GM06990 (cell line): ENCODE data around the gene NDUFB2.

ENCODE experiments used
- DNase-seq: peaks from one replicate; pipeline ENCODE4 v3.0.0-alpha.2; 2011; ENCODE audit not compliant: insufficient read length; ENCODE audit errors: extremely low read depth
- H3K27me3 ChIP-seq: replicated peaks from 2 replicates; pipeline ENCODE4 v1.6.0; 2011; ENCODE audit warnings: low read length; ENCODE audit not compliant: control insufficient read depth, insufficient read depth
- H3K36me3 ChIP-seq: 2 replicates; pipeline ENCODE4 v1.5.1; 2011; ENCODE audit warnings: low read length; ENCODE audit not compliant: control insufficient read depth, insufficient read depth
- H3K4me3 ChIP-seq: replicated peaks from 2 replicates; pipeline ENCODE4 v1.5.1; 2011; ENCODE audit warnings: low read depth, mild to moderate bottlenecking, control low read depth, low read length
- TF ChIP-seq, protein P1 (sequence below): IDR thresholded peaks from 2 replicates; pipeline ENCODE4 v1.5.1; 2011; ENCODE audit warnings: low read length, control low read depth, mild to moderate bottlenecking, inconsistent platforms; ENCODE audit not compliant: insufficient read depth, poor library complexity, severe bottlenecking

The NDUFB2 gene

DNA sequence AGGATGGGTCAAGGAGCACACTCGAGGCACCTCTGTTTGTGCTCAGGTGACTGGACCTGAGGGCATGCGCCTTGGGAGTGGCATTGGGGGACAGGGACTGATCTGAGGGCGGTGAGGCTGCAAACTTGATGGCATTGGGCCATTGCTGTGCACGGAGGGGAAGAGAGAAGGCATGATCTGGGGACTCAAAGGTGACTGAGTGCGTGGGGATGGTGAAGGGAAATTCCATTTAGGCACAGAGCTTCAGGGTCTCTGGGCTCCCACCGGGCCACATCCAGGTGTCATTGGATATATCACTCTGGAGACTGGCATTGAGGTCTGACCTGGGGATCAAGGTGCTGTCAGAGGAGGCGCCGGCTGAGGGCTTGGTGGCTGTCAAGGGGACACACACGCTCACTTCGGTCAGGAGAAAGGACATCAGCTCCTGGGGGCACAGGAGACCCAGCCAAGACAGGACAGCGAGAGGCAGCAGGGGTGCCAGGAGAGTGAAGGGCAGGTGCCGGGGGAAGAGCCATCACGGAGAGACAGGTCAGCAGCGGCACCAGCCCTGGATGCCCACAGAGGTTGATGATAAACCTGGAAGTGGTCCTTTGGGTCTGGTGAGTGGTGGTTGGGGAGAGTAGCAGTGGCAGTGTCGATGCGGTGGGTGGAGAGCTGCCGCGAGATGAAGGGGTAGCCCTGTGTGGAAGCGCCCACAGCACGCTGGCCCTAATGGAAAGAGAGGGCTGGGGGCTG, 18.3 kb upstream of the NDUFB2 start:
- H3K36me3 ChIP-seq, result peaks cover 2% of the 10 kb centered on the region
- DNase-seq, result no peak
- TF ChIP-seq, protein P1, sequence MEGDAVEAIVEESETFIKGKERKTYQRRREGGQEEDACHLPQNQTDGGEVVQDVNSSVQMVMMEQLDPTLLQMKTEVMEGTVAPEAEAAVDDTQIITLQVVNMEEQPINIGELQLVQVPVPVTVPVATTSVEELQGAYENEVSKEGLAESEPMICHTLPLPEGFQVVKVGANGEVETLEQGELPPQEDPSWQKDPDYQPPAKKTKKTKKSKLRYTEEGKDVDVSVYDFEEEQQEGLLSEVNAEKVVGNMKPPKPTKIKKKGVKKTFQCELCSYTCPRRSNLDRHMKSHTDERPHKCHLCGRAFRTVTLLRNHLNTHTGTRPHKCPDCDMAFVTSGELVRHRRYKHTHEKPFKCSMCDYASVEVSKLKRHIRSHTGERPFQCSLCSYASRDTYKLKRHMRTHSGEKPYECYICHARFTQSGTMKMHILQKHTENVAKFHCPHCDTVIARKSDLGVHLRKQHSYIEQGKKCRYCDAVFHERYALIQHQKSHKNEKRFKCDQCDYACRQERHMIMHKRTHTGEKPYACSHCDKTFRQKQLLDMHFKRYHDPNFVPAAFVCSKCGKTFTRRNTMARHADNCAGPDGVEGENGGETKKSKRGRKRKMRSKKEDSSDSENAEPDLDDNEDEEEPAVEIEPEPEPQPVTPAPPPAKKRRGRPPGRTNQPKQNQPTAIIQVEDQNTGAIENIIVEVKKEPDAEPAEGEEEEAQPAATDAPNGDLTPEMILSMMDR, result no peak
- H3K27me3 ChIP-seq, result no peaks in the 10 kb centered on the region
- H3K4me3 ChIP-seq, result no peak overlapping the region

DNA sequence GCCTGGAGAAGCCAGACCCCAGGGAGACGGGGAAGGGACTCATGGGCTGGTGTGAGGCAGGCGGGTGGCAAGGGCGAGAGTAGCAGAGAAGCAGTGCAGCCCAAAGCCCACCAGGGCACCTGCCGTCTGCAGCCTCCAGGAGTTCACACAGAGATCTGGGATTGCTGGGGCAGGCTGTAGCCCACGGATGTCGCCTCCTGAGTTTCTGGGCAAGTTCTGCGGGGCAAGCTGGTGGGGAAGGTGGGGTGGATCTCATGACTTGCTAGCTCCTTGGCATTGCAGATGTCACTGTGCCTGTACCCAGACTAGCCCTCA, 17.7 kb upstream of the NDUFB2 start:
- Histone ChIP-seq H3K27me3 (no peaks in the 10 kb centered on the region), H3K36me3 (peaks cover 2% of the 10 kb centered on the region), H3K4me3 (no peak overlapping the region)
- TF ChIP-seq, protein P1, result no peak
- no peak for DNase-seq

DNA sequence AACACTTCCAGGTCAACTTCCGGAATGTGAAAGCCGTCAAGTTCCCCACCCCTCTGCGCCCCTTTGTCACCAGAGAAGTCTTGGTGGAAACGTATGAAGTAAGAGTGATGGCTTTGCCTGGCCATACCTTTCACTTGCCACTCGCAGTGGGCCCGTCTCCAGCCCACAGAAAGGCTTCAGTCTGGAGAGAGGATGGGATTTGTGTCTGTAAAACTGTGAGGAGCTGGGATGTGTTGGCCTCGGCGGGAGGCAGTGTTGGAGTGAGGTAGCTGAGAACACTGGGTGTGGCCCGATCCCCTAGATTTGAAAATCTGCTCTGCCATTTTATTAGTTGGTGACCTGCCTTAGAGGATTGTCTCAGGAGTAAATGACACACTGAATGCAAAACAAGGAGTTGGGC, 17.3 kb upstream of the NDUFB2 start:
- DNase-seq, result no peak
- Histone ChIP-seq H3K27me3 (no peaks in the 10 kb centered on the region), H3K4me3 (no peak overlapping the region), H3K36me3 (peaks cover 2% of the 10 kb centered on the region)
- TF ChIP-seq, protein P1, result no peak

DNA sequence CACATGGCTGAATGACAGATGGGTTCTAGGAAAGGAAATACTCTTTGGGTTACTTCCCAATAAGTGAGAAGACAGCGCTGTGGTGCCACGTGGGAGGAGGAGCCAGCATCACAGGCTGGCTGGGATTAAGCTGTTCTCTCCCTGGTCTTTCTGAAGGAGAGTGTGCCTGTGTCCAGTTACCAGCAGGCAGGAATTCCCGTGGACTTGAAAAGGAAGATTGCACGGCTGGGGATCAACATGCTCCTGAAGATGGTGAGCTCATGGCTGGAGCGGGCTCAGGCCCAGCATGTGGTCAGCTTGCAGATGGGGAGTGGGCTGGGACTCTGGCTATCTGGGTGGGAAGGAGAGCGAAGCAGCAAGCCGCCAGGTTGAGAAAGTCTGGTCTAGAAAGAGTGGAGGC, 15.6 kb upstream of the NDUFB2 start:
- H3K27me3 ChIP-seq, result no peaks in the 10 kb centered on the region
- TF ChIP-seq, protein P1, result no peak
- no peak overlapping the region for H3K4me3 ChIP-seq
- DNase-seq, result no peak
- H3K36me3 ChIP-seq, result peaks cover 6% of the 10 kb centered on the region

DNA sequence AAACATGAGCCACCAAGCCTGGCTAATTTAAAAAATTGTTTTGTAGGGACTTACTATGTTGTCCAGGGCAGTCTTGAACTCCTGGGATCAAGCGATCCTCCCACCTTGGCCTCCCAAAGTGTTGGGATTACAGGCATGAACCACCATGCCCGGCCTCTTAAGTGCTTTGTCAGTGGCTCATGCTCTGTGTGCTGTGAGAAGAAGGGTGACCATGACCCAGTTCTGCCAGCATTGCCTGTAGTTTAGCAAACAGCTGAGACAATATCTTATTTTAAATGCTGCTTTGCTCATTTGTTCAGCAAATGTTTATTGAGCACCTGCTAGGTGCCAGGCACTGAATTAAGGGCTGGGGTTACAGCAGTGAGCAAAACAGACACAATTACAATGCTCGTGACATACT, 14.7 kb upstream of the NDUFB2 start:
- peaks cover 6% of the 10 kb centered on the region for H3K36me3 ChIP-seq
- H3K4me3 ChIP-seq, result no peak overlapping the region
- no peak for DNase-seq
- H3K27me3 ChIP-seq, result no peaks in the 10 kb centered on the region
- TF ChIP-seq, protein P1, result no peak

DNA sequence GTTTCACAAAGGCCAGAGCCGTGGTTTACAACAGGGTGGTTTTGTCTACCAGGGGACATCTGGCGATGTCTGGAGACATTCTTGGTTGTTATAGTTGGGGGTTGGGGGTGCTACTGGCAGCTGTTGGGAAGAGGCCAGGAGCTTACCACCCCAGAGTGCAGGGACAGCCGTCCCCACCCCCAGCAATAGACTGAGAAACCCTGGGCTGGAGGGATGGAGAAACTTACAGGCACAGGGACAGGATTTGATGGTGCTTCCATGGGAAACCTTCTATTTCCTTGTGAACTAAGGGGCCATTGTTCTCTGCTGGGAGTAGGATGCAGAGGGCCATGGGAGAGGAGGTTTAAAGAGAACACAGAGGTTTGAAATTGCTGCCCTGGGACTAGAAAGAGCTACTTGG, 12.9 kb upstream of the NDUFB2 start:
- Histone ChIP-seq H3K27me3 (no peaks in the 10 kb centered on the region), H3K4me3 (no peak overlapping the region), H3K36me3 (peaks cover 6% of the 10 kb centered on the region)
- no peak for DNase-seq
- TF ChIP-seq, protein P1, result no peak
